Esophagus muscularis mucosa (tissue), 4 donors: ENCODE measurements around the gene LRFN2.

Source experiments
- EP300 ChIP-seq: sonication (generic); formaldehyde crosslinking; IDR thresholded peaks from one replicate; pipeline ENCODE4 v1.6.1; 2017; ENCODE audit warnings: antibody characterized with exemption
- POLR2A ChIP-seq: fragments of 450-650 bp; IDR thresholded peaks from one replicate; pipeline ENCODE4 v1.6.1; 2017; ENCODE audit warnings: antibody characterized with exemption, moderate library complexity, mild to moderate bottlenecking, low read depth
- TF ChIP-seq, protein P1 (sequence below), 3 experiments: fragments of 200-600 bp in 2 of 3; fragments of 450-650 bp in 1 of 3; sonication (generic) in 2 of 3; IDR thresholded peaks; one replicate each; pipeline ENCODE4 v1.5.1; 2017 to 2019; ENCODE audit warnings: antibody characterized with exemption in 3 of 3, mild to moderate bottlenecking in 2 of 3, moderate library complexity in 1 of 3

DNA sequence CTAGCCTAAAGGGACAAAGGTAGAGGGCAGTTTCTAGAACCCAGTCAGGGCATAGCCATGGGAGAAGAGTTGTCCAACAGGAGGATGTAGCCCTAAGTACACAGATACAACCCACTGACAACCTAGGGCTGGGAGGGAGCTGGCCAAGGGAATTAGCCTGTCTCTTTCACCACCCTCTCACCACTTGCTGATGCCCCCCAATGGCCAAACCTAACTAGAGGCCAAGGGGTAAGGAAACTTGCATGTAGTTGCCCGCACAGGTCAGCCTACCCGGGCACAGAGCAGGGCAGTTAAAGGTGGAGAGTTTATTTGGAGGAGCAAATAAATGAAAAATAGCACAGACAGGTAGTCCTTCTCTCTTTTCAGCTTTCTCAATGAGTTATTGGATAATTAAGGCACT, 143.3 kb downstream of the LRFN2 start:
- no peak for TF ChIP-seq EP300
- TF ChIP-seq, protein P1, sequence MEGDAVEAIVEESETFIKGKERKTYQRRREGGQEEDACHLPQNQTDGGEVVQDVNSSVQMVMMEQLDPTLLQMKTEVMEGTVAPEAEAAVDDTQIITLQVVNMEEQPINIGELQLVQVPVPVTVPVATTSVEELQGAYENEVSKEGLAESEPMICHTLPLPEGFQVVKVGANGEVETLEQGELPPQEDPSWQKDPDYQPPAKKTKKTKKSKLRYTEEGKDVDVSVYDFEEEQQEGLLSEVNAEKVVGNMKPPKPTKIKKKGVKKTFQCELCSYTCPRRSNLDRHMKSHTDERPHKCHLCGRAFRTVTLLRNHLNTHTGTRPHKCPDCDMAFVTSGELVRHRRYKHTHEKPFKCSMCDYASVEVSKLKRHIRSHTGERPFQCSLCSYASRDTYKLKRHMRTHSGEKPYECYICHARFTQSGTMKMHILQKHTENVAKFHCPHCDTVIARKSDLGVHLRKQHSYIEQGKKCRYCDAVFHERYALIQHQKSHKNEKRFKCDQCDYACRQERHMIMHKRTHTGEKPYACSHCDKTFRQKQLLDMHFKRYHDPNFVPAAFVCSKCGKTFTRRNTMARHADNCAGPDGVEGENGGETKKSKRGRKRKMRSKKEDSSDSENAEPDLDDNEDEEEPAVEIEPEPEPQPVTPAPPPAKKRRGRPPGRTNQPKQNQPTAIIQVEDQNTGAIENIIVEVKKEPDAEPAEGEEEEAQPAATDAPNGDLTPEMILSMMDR (IDR thresholded peaks at IDR 0.05), result no peak
- no peak for TF ChIP-seq POLR2A
